HepG2 (cell line): ENCODE data around the gene MIB1.

Experiments
- BORCS8-MEF2B ChIP-seq: sonication (generic); formaldehyde crosslinking; IDR thresholded peaks from 2 replicates; pipeline ENCODE4 v1.8.0; 2022; ENCODE audit warnings: mild to moderate bottlenecking, missing genetic modification reagents
- EZH2 ChIP-seq: conservative IDR thresholded peaks from 2 replicates; pipeline ENCODE4 v1.6.1; 2012; ENCODE audit warnings: mild to moderate bottlenecking, low read depth, low read length, moderate library complexity
- MLLT10 ChIP-seq: sonication (generic); formaldehyde crosslinking; IDR thresholded peaks from 2 replicates; pipeline ENCODE4 v1.4.0; 2020; ENCODE audit warnings: missing genetic modification reagents
- NR2F2 ChIP-seq: IDR thresholded peaks from 2 replicates; pipeline ENCODE4 v1.6.1; 2012; ENCODE audit warnings: low read depth, inconsistent platforms, borderline replicate concordance
- POLR2A ChIP-seq, 2 experiments: IDR thresholded peaks; 2 replicates each; pipeline ENCODE4 v1.6.1; 2011; ENCODE audit warnings: low read depth in 2 of 2, low read length in 2 of 2, mild to moderate bottlenecking in 1 of 2, moderate library complexity in 1 of 2; ENCODE audit not compliant: insufficient read depth in 1 of 2
- POLR2AphosphoS5 ChIP-seq: IDR thresholded peaks from 2 replicates; pipeline ENCODE4 v1.6.1; 2012; ENCODE audit warnings: low read depth, low read length
- RFX5 ChIP-seq: IDR thresholded peaks from 2 replicates; pipeline ENCODE4 v1.6.1; 2011; ENCODE audit warnings: low read depth, low read length, improper control_type of control experiment
- ZBTB10 ChIP-seq: sonication (generic); formaldehyde crosslinking; IDR thresholded peaks from 2 replicates; pipeline ENCODE4 v1.4.0; 2020; ENCODE audit warnings: missing genetic modification reagents, borderline replicate concordance
- ZBTB2 ChIP-seq: sonication (generic); formaldehyde crosslinking; IDR thresholded peaks from 2 replicates; pipeline ENCODE4 v1.8.0; 2022; ENCODE audit warnings: low read depth, missing genetic modification reagents
- ZNF841 ChIP-seq: sonication (generic); formaldehyde crosslinking; IDR thresholded peaks from 2 replicates; pipeline ENCODE4 v1.8.1; 2023; ENCODE audit warnings: missing genetic modification reagents, borderline replicate concordance
- TF ChIP-seq, protein P1 (sequence below): sonication (generic); formaldehyde crosslinking; IDR thresholded peaks from 2 replicates; pipeline ENCODE4 v1.5.0; 2020; ENCODE audit warnings: mild to moderate bottlenecking, missing genetic modification reagents, moderate library complexity
- TF ChIP-seq, protein P2 (sequence below): IDR thresholded peaks from 2 replicates; pipeline ENCODE4 v1.6.1; 2016; ENCODE audit warnings: control low read depth
- TF ChIP-seq, protein P3 (sequence below): sonication (generic); formaldehyde crosslinking; IDR thresholded peaks from 2 replicates; pipeline ENCODE4 v1.9.0; 2021; ENCODE audit warnings: mild to moderate bottlenecking, missing genetic modification reagents
- TF ChIP-seq, protein P4 (sequence below): sonication (generic); formaldehyde crosslinking; conservative IDR thresholded peaks from 2 replicates; pipeline ENCODE4 v1.8.0; 2022; ENCODE audit warnings: low read depth, missing genetic modification reagents

- TF ChIP-seq, protein P1, sequence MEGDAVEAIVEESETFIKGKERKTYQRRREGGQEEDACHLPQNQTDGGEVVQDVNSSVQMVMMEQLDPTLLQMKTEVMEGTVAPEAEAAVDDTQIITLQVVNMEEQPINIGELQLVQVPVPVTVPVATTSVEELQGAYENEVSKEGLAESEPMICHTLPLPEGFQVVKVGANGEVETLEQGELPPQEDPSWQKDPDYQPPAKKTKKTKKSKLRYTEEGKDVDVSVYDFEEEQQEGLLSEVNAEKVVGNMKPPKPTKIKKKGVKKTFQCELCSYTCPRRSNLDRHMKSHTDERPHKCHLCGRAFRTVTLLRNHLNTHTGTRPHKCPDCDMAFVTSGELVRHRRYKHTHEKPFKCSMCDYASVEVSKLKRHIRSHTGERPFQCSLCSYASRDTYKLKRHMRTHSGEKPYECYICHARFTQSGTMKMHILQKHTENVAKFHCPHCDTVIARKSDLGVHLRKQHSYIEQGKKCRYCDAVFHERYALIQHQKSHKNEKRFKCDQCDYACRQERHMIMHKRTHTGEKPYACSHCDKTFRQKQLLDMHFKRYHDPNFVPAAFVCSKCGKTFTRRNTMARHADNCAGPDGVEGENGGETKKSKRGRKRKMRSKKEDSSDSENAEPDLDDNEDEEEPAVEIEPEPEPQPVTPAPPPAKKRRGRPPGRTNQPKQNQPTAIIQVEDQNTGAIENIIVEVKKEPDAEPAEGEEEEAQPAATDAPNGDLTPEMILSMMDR (CRISPR knock-in tag), result no peak
- no peak for TF ChIP-seq ZBTB10
- no peak for TF ChIP-seq RFX5
- no peak for TF ChIP-seq ZNF841 (CRISPR knock-in tag)
- TF ChIP-seq, protein P2, sequence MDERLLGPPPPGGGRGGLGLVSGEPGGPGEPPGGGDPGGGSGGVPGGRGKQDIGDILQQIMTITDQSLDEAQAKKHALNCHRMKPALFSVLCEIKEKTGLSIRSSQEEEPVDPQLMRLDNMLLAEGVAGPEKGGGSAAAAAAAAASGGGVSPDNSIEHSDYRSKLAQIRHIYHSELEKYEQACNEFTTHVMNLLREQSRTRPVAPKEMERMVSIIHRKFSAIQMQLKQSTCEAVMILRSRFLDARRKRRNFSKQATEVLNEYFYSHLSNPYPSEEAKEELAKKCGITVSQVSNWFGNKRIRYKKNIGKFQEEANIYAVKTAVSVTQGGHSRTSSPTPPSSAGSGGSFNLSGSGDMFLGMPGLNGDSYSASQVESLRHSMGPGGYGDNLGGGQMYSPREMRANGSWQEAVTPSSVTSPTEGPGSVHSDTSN (CRISPR knock-in tag), result no peak
- TF ChIP-seq EZH2, result no peak
- TF ChIP-seq BORCS8-MEF2B (CRISPR knock-in tag), result no peak
- no peak for TF ChIP-seq NR2F2
- TF ChIP-seq, protein P3, sequence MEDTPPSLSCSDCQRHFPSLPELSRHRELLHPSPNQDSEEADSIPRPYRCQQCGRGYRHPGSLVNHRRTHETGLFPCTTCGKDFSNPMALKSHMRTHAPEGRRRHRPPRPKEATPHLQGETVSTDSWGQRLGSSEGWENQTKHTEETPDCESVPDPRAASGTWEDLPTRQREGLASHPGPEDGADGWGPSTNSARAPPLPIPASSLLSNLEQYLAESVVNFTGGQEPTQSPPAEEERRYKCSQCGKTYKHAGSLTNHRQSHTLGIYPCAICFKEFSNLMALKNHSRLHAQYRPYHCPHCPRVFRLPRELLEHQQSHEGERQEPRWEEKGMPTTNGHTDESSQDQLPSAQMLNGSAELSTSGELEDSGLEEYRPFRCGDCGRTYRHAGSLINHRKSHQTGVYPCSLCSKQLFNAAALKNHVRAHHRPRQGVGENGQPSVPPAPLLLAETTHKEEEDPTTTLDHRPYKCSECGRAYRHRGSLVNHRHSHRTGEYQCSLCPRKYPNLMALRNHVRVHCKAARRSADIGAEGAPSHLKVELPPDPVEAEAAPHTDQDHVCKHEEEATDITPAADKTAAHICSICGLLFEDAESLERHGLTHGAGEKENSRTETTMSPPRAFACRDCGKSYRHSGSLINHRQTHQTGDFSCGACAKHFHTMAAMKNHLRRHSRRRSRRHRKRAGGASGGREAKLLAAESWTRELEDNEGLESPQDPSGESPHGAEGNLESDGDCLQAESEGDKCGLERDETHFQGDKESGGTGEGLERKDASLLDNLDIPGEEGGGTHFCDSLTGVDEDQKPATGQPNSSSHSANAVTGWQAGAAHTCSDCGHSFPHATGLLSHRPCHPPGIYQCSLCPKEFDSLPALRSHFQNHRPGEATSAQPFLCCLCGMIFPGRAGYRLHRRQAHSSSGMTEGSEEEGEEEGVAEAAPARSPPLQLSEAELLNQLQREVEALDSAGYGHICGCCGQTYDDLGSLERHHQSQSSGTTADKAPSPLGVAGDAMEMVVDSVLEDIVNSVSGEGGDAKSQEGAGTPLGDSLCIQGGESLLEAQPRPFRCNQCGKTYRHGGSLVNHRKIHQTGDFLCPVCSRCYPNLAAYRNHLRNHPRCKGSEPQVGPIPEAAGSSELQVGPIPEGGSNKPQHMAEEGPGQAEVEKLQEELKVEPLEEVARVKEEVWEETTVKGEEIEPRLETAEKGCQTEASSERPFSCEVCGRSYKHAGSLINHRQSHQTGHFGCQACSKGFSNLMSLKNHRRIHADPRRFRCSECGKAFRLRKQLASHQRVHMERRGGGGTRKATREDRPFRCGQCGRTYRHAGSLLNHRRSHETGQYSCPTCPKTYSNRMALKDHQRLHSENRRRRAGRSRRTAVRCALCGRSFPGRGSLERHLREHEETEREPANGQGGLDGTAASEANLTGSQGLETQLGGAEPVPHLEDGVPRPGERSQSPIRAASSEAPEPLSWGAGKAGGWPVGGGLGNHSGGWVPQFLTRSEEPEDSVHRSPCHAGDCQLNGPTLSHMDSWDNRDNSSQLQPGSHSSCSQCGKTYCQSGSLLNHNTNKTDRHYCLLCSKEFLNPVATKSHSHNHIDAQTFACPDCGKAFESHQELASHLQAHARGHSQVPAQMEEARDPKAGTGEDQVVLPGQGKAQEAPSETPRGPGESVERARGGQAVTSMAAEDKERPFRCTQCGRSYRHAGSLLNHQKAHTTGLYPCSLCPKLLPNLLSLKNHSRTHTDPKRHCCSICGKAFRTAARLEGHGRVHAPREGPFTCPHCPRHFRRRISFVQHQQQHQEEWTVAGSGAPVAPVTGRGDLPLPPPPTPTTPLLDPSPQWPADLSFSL (CRISPR knock-in tag), result no peak
- no peak for TF ChIP-seq MLLT10 (CRISPR knock-in tag)
- no peak for TF ChIP-seq POLR2A (IDR thresholded peaks at IDR 0.05; ENCODE audit: insufficient read depth in 1 of 2, low read depth in 2 of 2, low read length in 2 of 2)
- TF ChIP-seq, protein P4, sequence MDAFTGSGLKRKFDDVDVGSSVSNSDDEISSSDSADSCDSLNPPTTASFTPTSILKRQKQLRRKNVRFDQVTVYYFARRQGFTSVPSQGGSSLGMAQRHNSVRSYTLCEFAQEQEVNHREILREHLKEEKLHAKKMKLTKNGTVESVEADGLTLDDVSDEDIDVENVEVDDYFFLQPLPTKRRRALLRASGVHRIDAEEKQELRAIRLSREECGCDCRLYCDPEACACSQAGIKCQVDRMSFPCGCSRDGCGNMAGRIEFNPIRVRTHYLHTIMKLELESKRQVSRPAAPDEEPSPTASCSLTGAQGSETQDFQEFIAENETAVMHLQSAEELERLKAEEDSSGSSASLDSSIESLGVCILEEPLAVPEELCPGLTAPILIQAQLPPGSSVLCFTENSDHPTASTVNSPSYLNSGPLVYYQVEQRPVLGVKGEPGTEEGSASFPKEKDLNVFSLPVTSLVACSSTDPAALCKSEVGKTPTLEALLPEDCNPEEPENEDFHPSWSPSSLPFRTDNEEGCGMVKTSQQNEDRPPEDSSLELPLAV, result no peak
- no peak for TF ChIP-seq POLR2AphosphoS5
- TF ChIP-seq ZBTB2 (CRISPR knock-in tag), result no peak
These were observed 170.3 kb downstream of the MIB1 start for GRCh38 chr18:21910906-21911305.
